ENCODE measurements around the gene CMTM3.

- TF ChIP-seq RCOR1 (IDR thresholded peaks at IDR 0.05; ENCODE audit: insufficient replicate concordance, low read length) (no peak), CEBPB (IDR thresholded peaks at IDR 0.05; ENCODE audit: low read depth, low read length) (no peak), BHLHE40 (IDR thresholded peaks at IDR 0.05; ENCODE audit: low read depth, low read length) (no peak)
- TF ChIP-seq, protein P1, sequence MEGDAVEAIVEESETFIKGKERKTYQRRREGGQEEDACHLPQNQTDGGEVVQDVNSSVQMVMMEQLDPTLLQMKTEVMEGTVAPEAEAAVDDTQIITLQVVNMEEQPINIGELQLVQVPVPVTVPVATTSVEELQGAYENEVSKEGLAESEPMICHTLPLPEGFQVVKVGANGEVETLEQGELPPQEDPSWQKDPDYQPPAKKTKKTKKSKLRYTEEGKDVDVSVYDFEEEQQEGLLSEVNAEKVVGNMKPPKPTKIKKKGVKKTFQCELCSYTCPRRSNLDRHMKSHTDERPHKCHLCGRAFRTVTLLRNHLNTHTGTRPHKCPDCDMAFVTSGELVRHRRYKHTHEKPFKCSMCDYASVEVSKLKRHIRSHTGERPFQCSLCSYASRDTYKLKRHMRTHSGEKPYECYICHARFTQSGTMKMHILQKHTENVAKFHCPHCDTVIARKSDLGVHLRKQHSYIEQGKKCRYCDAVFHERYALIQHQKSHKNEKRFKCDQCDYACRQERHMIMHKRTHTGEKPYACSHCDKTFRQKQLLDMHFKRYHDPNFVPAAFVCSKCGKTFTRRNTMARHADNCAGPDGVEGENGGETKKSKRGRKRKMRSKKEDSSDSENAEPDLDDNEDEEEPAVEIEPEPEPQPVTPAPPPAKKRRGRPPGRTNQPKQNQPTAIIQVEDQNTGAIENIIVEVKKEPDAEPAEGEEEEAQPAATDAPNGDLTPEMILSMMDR (conservative IDR thresholded peaks at IDR 0.05; ENCODE audit: low read depth, low read length) = no peak
Observed at GRCh38 chr16:66603537-66604375, 748 bp upstream of the CMTM3 start.
